ENCODE results near the gene ARHGAP26.

DNA sequence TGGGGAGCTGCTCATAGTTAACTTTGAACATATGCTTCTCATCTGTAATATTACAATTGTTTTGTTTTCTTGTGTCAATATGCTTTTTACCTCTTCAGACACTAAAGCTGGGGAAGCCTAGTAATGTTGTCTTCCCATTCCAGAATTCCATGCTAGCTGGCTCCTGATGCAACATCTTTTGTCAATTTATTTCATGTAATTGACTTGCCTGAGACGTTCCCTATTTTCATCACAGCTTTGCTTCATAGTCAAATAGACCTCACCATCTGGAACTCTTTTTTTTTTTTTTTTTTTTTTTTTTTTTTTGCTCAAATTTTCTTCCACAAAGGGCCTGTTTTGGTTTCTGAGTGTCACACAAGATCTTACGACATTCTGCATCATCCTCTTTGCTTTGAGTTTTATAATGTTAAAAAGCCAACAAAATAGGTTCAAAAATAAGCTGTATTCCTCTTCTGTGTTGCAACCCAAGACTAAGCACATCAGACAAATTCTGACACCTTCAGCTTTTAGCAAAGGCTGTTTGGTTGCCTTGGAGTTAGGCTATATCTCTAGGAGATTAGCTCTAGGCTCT lies 398.1 kb downstream of the ARHGAP26 start:
- no peak for TF ChIP-seq POLR2A (IDR thresholded peaks at IDR 0.05)
- TF ChIP-seq, protein P1, sequence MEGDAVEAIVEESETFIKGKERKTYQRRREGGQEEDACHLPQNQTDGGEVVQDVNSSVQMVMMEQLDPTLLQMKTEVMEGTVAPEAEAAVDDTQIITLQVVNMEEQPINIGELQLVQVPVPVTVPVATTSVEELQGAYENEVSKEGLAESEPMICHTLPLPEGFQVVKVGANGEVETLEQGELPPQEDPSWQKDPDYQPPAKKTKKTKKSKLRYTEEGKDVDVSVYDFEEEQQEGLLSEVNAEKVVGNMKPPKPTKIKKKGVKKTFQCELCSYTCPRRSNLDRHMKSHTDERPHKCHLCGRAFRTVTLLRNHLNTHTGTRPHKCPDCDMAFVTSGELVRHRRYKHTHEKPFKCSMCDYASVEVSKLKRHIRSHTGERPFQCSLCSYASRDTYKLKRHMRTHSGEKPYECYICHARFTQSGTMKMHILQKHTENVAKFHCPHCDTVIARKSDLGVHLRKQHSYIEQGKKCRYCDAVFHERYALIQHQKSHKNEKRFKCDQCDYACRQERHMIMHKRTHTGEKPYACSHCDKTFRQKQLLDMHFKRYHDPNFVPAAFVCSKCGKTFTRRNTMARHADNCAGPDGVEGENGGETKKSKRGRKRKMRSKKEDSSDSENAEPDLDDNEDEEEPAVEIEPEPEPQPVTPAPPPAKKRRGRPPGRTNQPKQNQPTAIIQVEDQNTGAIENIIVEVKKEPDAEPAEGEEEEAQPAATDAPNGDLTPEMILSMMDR (IDR thresholded peaks at IDR 0.05), result no peak

Data from lower leg skin (tissue), 3 donors.